Gastrocnemius medialis (tissue), 4 donors: ENCODE data around the gene ADD1.

Experiments
- CTCF ChIP-seq, 5 experiments: fragments of 450-650 bp in 3 of 5; fragments of 200-600 bp in 2 of 5; sonication (generic) in 2 of 5; IDR thresholded peaks in 4 of 5; conservative IDR thresholded peaks in 1 of 5; 1 replicate in 4 of 5; 2 replicates in 1 of 5; pipeline ENCODE4 v1.5.1; 2016 to 2019; ENCODE audit warnings: antibody characterized with exemption in 5 of 5, mild to moderate bottlenecking in 3 of 5, moderate library complexity in 3 of 5
- POLR2A ChIP-seq, 2 donors: fragments of 450-650 bp; IDR thresholded peaks; one replicate each; pipeline ENCODE4 v1.6.1; 2017; ENCODE audit warnings: antibody characterized with exemption in 2 of 2, mild to moderate bottlenecking in 2 of 2, moderate library complexity in 2 of 2

- no peak for TF ChIP-seq CTCF (IDR thresholded peaks at IDR 0.05 in 4 of 5, conservative IDR thresholded peaks at IDR 0.05 in 1 of 5)
- TF ChIP-seq POLR2A (IDR thresholded peaks at IDR 0.05), result no peak
These were observed 104.3 kb downstream of the ADD1 start for GRCh38 chr4:2947926-2948325.
